B cell (primary cell): ENCODE data around the gene PSG6. TPM values are rescaled to one million over a fixed set of nuclear protein-coding genes. Genes with fewer than 3 reads are reported as not detected.
"Not testable (repeated sequence)": the region's sequence is repeated elsewhere in the genome, so short reads cannot be mapped to it uniquely, and the experiment has no call there.

Source experiments
- ATAC-seq: fragments of 200-7000 bp; cut with Tn5 transposase; one replicate; pipeline ENCODE4 v1.10.0; 2021; ENCODE audit warnings: low read depth, mild to moderate bottlenecking, moderate number of reproducible peaks, moderate library complexity
- CTCF ChIA-PET: fragments of 350-600 bp; sonication (Branson Sonifier 250); formaldehyde crosslinking; loops from one replicate; lab custom pipeline; 2021; ENCODE audit warnings: antibody characterized with exemption, inconsistent platforms; lab: Charles Lee
- POLR2A ChIA-PET: fragments of 350-600 bp; sonication (Branson Sonifier 250); formaldehyde crosslinking; loops from one replicate; lab custom pipeline; 2021; ENCODE audit warnings: antibody characterized with exemption; lab: Charles Lee
- DNase-seq: peaks from one replicate; pipeline ENCODE4 v3.0.0; 2013
- H2AFZ ChIP-seq: 2 replicates; pipeline ENCODE4 v1.6.1; 2012; ENCODE audit warnings: mild to moderate bottlenecking, low read depth, low read length; ENCODE audit not compliant: insufficient read depth, poor library complexity, severe bottlenecking
- H3K27ac ChIP-seq, 2 donors: 1 replicate in 1 of 2; 2 replicates in 1 of 2; pipeline ENCODE4 v1.5.1; 2012 to 2013; ENCODE audit warnings: low read length in 2 of 2, mild to moderate bottlenecking in 2 of 2, moderate library complexity in 1 of 2
- H3K27me3 ChIP-seq, 4 experiments: fragments of 200-600 bp in 1 of 4; sonication (generic) in 1 of 4; replicated peaks in 1 of 4; 1 replicate in 2 of 4; 2 replicates in 2 of 4; pipeline versions ENCODE4 v1.6.1 to v1.7.0; 2013 to 2016; ENCODE audit warnings: low read length in 3 of 4, mild to moderate bottlenecking in 2 of 4, mixed read lengths in 1 of 4, moderate library complexity in 1 of 4; ENCODE audit not compliant: insufficient read depth in 4 of 4, control insufficient read depth in 3 of 4; ENCODE audit errors: control extremely low read depth in 1 of 4
- H3K36me3 ChIP-seq, 2 experiments: replicated peaks in 1 of 2; 1 replicate in 1 of 2; 2 replicates in 1 of 2; pipeline versions ENCODE4 v1.6.1 to v1.7.1; 2013; ENCODE audit warnings: low read length in 1 of 2; ENCODE audit not compliant: insufficient read depth in 2 of 2, control insufficient read depth in 1 of 2; ENCODE audit errors: control extremely low read depth in 1 of 2, extremely low read depth in 1 of 2
- H3K4me1 ChIP-seq, 2 donors: fragments of 200-600 bp in 1 of 2; sonication (generic) in 1 of 2; 1 replicate in 1 of 2; 2 replicates in 1 of 2; pipeline versions ENCODE4 v1.5.1 to v1.6.1; 2013 to 2017; ENCODE audit warnings: low read length in 2 of 2; ENCODE audit not compliant: control insufficient read depth in 2 of 2, insufficient read depth in 2 of 2
- H3K4me2 ChIP-seq: replicated peaks from 2 replicates; pipeline ENCODE3; 2012; ENCODE audit warnings: mild to moderate bottlenecking, low read depth, low read length; ENCODE audit not compliant: poor library complexity, severe bottlenecking
- H3K4me3 ChIP-seq, 5 experiments: fragments of 200-600 bp in 1 of 5; sonication (generic) in 1 of 5; 1 replicate in 3 of 5; 2 replicates in 2 of 5; pipeline versions ENCODE4 v1.5.1 to v1.7.0; 2011 to 2016; ENCODE audit warnings: low read length in 4 of 5, mild to moderate bottlenecking in 4 of 5, low read depth in 2 of 5, control low read depth in 1 of 5, moderate library complexity in 1 of 5; ENCODE audit not compliant: insufficient read depth in 1 of 5; ENCODE audit errors: control extremely low read depth in 1 of 5, extremely low read depth in 1 of 5
- H3K79me2 ChIP-seq: fragments of 200-600 bp; sonication (generic); one replicate; pipeline ENCODE4 v1.6.0; 2016; ENCODE audit warnings: low read length; ENCODE audit not compliant: control insufficient read depth, insufficient read depth
- H3K9ac ChIP-seq: fragments of 200-600 bp; sonication (generic); 2 replicates; pipeline ENCODE4 v1.6.1; 2017; ENCODE audit warnings: mild to moderate bottlenecking, low read length, moderate library complexity
- H3K9me3 ChIP-seq, 3 donors: one replicate each; pipeline versions ENCODE4 v1.6.1 to v1.7.1; 2013; ENCODE audit warnings: low read length in 2 of 3; ENCODE audit not compliant: control insufficient read depth in 2 of 3, insufficient read depth in 1 of 3; ENCODE audit errors: control extremely low read depth in 1 of 3
- H4K20me1 ChIP-seq: 2 replicates; pipeline ENCODE4 v1.6.0; 2012; ENCODE audit warnings: mild to moderate bottlenecking, low read length; ENCODE audit not compliant: insufficient read depth, control insufficient read depth, poor library complexity, severe bottlenecking
- H3K27ac Mint-ChIP-seq: one replicate; pipeline ENCODE4 v1.8.0; 2021; ENCODE audit warnings: mixed read lengths
- H3K27me3 Mint-ChIP-seq: one replicate; pipeline ENCODE4 v1.8.0; 2021; ENCODE audit warnings: mixed read lengths
- H3K4me1 Mint-ChIP-seq: one replicate; pipeline ENCODE4 v1.8.0; 2021; ENCODE audit warnings: mixed read lengths
- H3K4me3 Mint-ChIP-seq: one replicate; pipeline ENCODE4 v1.8.0; 2021; ENCODE audit warnings: mixed read lengths
- H3K9me3 Mint-ChIP-seq: one replicate; pipeline ENCODE4 v1.8.0; 2022; ENCODE audit warnings: mixed read lengths; ENCODE audit not compliant: insufficient read depth
- WGBS: methylation state at CpG from one replicate; pipeline ENCODE4 v1.1.5; 2013; ENCODE audit warnings: missing lambda C conversion rate; ENCODE audit not compliant: insufficient coverage; 5-methylcytosine and 5-hydroxymethylcytosine counted together
- intact Hi-C: fragments of 100-400 bp; cut with micrococcal nuclease; formaldehyde crosslinking; loops from one replicate; pipeline ENCODE4 v1.10.0; 2022
- polyA plus RNA-seq: library from polyadenylated mRNA; depleted of rRNA; stranded (reverse); fragments of >200 nt; gene quantifications from 2 replicates; pipeline ENCODE4 v1.2.3, GENCODE V29; 2012
- total RNA-seq, 2 donors: library from RNA; stranded (reverse); fragments of 120-200 nt in 1 of 2; gene quantifications; 1 replicate in 1 of 2; 2 replicates in 1 of 2; pipeline versions ENCODE4 v1.2.3 to v1.2.4, GENCODE V29; 2013 to 2022

The PSG6 gene
- total and polyA plus RNA-seq, 2 donors (not counting 1 experiment from before 2014, with no cell fraction given), result not detected

DNA sequence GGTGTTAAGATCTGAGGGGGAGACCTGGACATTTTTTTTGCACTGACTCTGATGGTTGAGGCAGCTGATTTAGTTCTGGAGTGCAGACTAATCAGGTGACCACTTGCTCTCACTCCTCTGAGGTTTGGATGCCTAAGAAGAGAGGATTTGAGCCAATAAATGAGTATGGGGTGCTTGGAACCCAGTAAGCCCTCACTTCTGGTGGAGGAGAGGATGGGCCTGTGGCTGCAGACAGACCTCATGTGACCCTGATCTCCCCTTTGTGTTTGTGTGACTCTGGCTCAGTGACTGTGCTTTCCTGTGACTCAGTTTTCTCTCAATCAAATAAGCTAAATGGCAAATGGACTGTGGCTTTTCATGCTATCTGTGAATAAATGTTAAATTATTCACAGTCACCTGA lies 16.5 kb upstream of the PSG6 start:
- H3K9ac ChIP-seq, H3K27me3 Mint-ChIP-seq, H3K4me1 Mint-ChIP-seq, H3K4me2 ChIP-seq, ATAC-seq, CTCF ChIA-PET, H3K4me3 Mint-ChIP-seq, H3K27me3 ChIP-seq, POLR2A ChIA-PET, H3K9me3 ChIP-seq, H3K36me3 ChIP-seq, H3K4me3 ChIP-seq, H4K20me1 ChIP-seq, DNase-seq, H3K27ac Mint-ChIP-seq, H3K9me3 Mint-ChIP-seq, H3K27ac ChIP-seq, H3K4me1 ChIP-seq, intact Hi-C loops, H2AFZ ChIP-seq, H3K79me2 ChIP-seq: not testable (repeated sequence)

DNA sequence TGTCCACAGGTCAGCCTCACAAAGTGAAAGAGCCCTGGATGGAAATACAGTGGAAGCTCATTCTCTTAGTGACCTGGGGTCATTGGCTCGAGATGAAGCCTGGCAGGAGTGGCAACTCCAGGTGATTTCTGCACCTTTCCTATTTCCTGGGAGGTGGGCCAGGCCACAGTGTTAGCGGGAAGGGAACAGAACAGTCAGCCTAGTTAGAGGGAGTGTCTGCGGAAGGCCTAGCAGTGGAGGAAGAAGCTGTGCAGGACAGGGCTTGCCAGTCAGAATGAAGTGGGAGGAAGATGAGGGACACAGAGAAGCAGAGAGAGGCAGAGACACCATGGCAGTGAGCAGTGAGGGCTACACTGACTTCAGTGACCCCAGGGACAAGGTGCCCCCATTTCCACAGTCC lies 15.7 kb upstream of the PSG6 start:
- H3K27me3 ChIP-seq, intact Hi-C loops, H3K4me1 ChIP-seq, H3K27ac Mint-ChIP-seq, H3K27ac ChIP-seq, POLR2A ChIA-PET, H3K4me3 ChIP-seq, H2AFZ ChIP-seq, H4K20me1 ChIP-seq, H3K9ac ChIP-seq, DNase-seq, ATAC-seq, H3K9me3 ChIP-seq, H3K36me3 ChIP-seq, H3K79me2 ChIP-seq, H3K9me3 Mint-ChIP-seq, H3K4me2 ChIP-seq, CTCF ChIA-PET, H3K27me3 Mint-ChIP-seq, H3K4me1 Mint-ChIP-seq, H3K4me3 Mint-ChIP-seq: not testable (repeated sequence)
- 80% methylated on average over 3 of the region's 3 CpGs for WGBS

DNA sequence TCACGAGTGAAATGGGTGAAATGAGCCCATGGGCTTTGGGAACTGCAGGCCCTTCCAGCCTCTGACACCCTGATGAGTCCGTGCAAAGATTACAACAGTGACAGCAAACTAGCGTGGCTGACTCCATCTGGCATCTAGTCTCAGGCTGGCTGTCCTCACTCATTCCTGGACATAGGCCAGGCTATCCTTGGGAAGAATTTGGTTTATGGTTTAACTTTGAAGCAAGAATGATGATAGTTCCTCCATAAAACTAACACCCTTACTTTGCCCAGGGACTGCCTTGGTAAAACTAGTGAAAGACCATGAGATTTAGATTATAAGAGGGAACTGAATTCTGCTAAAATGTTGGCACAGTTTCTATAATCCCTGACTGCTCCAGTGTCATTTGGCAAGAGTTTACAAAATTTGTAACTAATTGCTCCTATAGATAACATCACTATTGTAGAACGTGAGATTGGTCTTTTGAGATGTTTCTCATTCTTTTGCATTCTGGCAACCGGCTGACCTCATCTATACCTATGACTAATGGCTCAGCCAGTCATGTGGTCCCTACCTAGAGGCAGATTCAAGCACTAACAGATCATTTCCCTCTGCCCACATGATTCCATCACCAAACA lies 14.9 kb upstream of the PSG6 start:
- not testable (repeated sequence) for H3K9me3 Mint-ChIP-seq, H3K4me2 ChIP-seq

More for the DNA sequence above, 14.9 kb upstream of the PSG6 start:
- H3K27ac ChIP-seq, H3K27me3 ChIP-seq, H3K4me1 ChIP-seq, H3K9ac ChIP-seq, H3K4me1 Mint-ChIP-seq, H3K36me3 ChIP-seq, DNase-seq, POLR2A ChIA-PET, H3K79me2 ChIP-seq, CTCF ChIA-PET, H3K9me3 ChIP-seq, H3K4me3 ChIP-seq, H3K4me3 Mint-ChIP-seq, intact Hi-C loops, H2AFZ ChIP-seq, ATAC-seq, H3K27me3 Mint-ChIP-seq, H4K20me1 ChIP-seq, H3K27ac Mint-ChIP-seq: not testable (repeated sequence)
- 96% methylated on average over 3 of the region's 5 CpGs for WGBS
